Type B pancreatic cell (in vitro differentiated cells): ENCODE results near the gene CARD14. TPM values are rescaled to one million over a fixed set of nuclear protein-coding genes. Genes with fewer than 3 reads are reported as not detected.

Experiments used
- DNase-seq: peaks from one replicate; pipeline ENCODE4 v3.0.0; 2021; ENCODE audit warnings: mixed read lengths; ENCODE audit not compliant: unreplicated experiment; ENCODE audit errors: extremely low spot score
- H3K27ac Mint-ChIP-seq: 2 replicates; pipeline ENCODE4 v1.8.0; 2021; ENCODE audit warnings: mild to moderate bottlenecking, mixed read lengths
- H3K27me3 Mint-ChIP-seq: 2 replicates; pipeline ENCODE4 v1.8.0; 2021; ENCODE audit warnings: mixed read lengths
- H3K36me3 Mint-ChIP-seq: 2 replicates; pipeline ENCODE4 v1.8.0; 2021; ENCODE audit warnings: mixed read lengths
- H3K4me1 Mint-ChIP-seq: one replicate; pipeline ENCODE4 v1.8.0; 2021; ENCODE audit warnings: mixed read lengths; ENCODE audit not compliant: unreplicated experiment
- H3K4me3 Mint-ChIP-seq: 2 replicates; pipeline ENCODE4 v1.8.0; 2021; ENCODE audit warnings: mild to moderate bottlenecking, mixed read lengths
- H3K9me3 Mint-ChIP-seq: 2 replicates; pipeline ENCODE4 v1.8.0; 2021; ENCODE audit warnings: mixed read lengths
- total RNA-seq: library from RNA; stranded (reverse); gene quantifications from 2 replicates; pipeline ENCODE4 v1.2.1, GENCODE V29; 2021; ENCODE audit warnings: low replicate concordance
- TF ChIP-seq, protein P1 (sequence below): fragments of 200-600 bp; sonication (generic); conservative IDR thresholded peaks from 2 replicates; pipeline ENCODE4 v1.5.0; 2021; ENCODE audit warnings: antibody characterized with exemption, mild to moderate bottlenecking

The CARD14 gene
- total RNA-seq, 1 donor from 2014 or later = 1.9 TPM

DNA sequence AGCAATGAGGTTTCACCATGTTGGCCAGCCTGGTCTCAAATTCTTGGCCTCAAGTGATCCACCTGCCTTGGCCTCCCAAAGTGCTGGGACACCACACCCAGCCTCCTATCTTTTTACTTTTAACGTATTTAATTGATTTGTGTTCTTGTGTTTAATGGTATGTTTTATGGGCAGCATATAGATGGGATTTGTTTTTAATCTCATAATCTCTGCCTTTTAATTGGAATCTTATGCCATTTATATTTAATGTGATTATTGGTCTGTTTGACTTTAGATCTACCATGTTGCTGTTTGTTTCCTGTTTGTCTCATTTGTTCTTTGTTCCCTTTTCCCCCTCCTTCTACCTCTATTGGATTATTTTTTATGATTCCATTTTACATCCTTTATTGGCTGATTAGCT, 62.6 kb downstream of the CARD14 start:
- H3K4me1 Mint-ChIP-seq = no peaks in the 10 kb centered on the region
- H3K9me3 Mint-ChIP-seq = peaks cover 5% of the 10 kb centered on the region
- H3K36me3 Mint-ChIP-seq = peaks cover 36% of the 10 kb centered on the region
- no peaks in the 10 kb centered on the region for H3K27me3 Mint-ChIP-seq
- H3K27ac Mint-ChIP-seq = no peak overlapping the region
- H3K4me3 Mint-ChIP-seq = no peak overlapping the region
- no peak for DNase-seq
- TF ChIP-seq, protein P1, sequence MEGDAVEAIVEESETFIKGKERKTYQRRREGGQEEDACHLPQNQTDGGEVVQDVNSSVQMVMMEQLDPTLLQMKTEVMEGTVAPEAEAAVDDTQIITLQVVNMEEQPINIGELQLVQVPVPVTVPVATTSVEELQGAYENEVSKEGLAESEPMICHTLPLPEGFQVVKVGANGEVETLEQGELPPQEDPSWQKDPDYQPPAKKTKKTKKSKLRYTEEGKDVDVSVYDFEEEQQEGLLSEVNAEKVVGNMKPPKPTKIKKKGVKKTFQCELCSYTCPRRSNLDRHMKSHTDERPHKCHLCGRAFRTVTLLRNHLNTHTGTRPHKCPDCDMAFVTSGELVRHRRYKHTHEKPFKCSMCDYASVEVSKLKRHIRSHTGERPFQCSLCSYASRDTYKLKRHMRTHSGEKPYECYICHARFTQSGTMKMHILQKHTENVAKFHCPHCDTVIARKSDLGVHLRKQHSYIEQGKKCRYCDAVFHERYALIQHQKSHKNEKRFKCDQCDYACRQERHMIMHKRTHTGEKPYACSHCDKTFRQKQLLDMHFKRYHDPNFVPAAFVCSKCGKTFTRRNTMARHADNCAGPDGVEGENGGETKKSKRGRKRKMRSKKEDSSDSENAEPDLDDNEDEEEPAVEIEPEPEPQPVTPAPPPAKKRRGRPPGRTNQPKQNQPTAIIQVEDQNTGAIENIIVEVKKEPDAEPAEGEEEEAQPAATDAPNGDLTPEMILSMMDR = no peak

DNA sequence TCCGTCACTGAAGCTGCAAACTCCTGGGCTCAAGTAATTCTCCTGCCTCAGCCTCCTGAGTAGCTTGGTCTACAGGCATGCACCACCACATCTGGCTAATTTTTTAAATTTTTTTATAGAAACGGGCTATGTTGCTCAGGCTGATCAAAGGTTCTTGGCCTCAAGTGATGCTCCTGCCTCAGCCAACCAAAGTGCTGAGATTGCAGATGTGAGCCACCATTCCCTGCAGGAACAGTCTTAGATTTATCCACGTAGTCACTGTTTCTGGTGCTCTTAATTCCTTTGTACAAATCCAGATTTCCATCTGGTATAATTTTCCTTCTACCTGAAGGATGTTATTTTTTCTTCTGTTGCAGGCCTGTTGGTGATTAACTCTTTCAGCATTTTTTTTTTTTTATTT, 63.4 kb downstream of the CARD14 start:
- TF ChIP-seq, protein P1 = no peak
- H3K4me3 Mint-ChIP-seq = no peak overlapping the region
- H3K27me3 Mint-ChIP-seq = no peaks in the 10 kb centered on the region
- peaks cover 40% of the 10 kb centered on the region for H3K36me3 Mint-ChIP-seq
- no peak for DNase-seq
- no peak overlapping the region for H3K27ac Mint-ChIP-seq
- H3K9me3 Mint-ChIP-seq = peaks cover 5% of the 10 kb centered on the region
- no peaks in the 10 kb centered on the region for H3K4me1 Mint-ChIP-seq

DNA sequence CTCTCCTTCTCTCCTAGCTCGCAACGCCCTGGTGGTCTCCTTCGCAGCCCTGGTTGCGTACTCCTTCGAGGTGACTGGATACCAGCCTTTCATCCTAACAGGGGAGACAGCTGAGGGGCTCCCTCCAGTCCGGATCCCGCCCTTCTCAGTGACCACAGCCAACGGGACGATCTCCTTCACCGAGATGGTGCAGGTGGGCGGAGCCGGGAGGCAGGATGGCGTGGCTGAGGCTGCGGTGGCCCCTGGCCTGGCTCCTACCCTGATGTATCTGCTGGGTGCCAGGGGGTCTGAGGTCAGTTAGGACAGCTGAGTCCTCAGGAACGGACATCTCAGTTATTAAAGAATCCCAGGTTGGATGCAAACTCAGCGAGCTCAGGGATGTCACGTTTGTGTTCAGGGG, 67.1 kb downstream of the CARD14 start:
- TF ChIP-seq, protein P1 = no peak
- Mint-ChIP-seq H3K27me3 (no peaks in the 10 kb centered on the region), H3K9me3 (no peaks in the 10 kb centered on the region), H3K36me3 (peaks cover 33% of the 10 kb centered on the region), H3K4me3 (no peak overlapping the region), H3K27ac (no peak overlapping the region), H3K4me1 (no peaks in the 10 kb centered on the region)
- no peak for DNase-seq

DNA sequence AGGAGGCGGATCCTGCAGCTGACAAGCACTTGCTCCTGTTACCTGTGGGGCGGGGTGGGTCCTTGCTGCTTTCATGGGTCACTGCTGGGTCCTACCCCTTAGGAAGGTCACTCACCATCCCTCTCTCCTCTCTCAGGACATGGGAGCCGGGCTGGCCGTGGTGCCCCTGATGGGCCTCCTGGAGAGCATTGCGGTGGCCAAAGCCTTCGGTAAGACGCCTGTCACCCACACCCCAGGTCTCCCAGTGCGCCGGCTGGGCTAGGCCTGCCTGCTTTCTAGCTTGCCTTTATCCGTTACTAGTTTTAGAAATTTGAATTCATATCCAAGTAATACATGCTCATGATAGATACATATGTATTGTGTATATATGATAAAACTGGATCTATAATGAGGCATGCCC, 67.6 kb downstream of the CARD14 start:
- DNase-seq = no peak
- H3K36me3 Mint-ChIP-seq = peaks cover 31% of the 10 kb centered on the region
- no peaks in the 10 kb centered on the region for H3K9me3 Mint-ChIP-seq
- H3K27ac Mint-ChIP-seq = no peak overlapping the region
- H3K4me1 Mint-ChIP-seq = no peaks in the 10 kb centered on the region
- H3K4me3 Mint-ChIP-seq = no peak overlapping the region
- TF ChIP-seq, protein P1 = no peak
- H3K27me3 Mint-ChIP-seq = no peaks in the 10 kb centered on the region

DNA sequence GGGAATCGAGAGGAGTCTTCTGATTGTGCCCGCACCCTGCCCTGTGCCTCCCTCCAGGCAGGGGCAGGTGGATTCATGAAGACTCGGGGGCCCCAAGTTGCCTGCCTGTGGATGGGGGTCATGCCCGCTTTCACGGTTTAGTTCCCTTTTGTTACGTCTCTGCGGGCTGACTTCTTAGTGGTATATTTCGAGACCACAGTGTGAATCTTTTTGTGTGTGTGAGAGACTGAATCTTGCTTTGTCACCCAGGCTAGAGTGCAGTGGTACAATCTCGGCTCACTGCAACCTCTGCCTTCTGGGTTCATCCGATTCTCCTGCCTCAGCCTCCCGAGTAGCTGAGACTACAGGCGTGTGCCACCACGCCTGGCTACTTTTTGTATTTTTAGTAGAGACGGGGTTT, 72.7 kb downstream of the CARD14 start:
- Mint-ChIP-seq H3K36me3 (peaks cover 15% of the 10 kb centered on the region), H3K4me1 (no peaks in the 10 kb centered on the region), H3K27ac (no peak overlapping the region), H3K27me3 (no peaks in the 10 kb centered on the region), H3K9me3 (no peaks in the 10 kb centered on the region), H3K4me3 (no peak overlapping the region)
- TF ChIP-seq, protein P1 = no peak
- DNase-seq = no peak
